ENCODE data around the gene PREB.

The PREB gene

GRCh38 chr2:27152102-27152795 lies 17.8 kb upstream of the PREB start:
- DNase-seq (ENCODE audit: low spot score): no peak

- DNase-seq (ENCODE audit: low spot score): no peak
Measured at GRCh38 chr2:27150639-27151230, 16.3 kb upstream of the PREB start.

DNA sequence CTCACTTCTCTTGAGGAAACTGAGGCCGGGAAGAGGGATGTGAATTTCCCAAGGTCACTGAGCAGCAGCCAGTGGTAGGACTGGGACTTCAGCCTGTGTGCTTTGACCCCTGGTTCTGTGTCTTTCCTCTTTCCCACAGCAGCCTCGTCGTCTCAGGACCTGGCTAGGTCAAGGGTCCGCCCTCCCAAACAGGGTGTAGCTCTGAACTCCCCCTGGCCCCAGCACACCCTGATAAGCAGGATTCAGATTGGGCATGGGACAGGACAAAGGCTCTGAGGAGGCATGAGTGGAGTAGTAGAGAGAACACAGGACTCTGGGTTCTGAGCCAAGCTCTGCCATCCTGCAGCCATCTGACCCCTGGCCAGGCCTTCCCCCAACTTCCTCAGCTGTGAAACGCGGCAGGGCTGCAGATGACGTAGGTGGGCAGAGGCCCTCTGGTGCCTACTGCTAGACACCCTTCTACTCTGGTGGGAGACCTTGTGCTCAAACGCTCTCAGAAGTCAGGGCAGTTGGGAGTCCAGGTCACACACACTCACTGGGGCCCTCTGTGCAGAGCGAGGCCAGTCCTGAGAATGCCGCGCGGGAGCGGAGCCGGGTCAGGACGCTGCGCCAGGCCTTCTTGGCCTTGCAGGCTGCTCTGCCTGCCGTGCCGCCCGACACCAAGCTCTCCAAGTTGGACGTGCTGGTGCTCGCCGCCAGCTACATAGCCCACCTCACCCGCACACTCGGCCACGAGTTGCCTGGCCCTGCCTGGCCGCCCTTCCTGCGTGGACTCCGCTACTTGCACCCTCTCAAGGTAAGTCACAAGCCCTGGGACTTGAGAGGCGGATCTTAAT lies 15.4 kb upstream of the PREB start:
- DNase-seq (ENCODE audit: low spot score): no peak

- no peak for DNase-seq (ENCODE audit: low spot score)
Measured at GRCh38 chr2:27148801-27149439, 14.5 kb upstream of the PREB start, which contains the start of gene TCF23. TCF23 (plus strand) TSS chr2:27149004; CDS start chr2:27149134, 130 bp downstream.

DNA sequence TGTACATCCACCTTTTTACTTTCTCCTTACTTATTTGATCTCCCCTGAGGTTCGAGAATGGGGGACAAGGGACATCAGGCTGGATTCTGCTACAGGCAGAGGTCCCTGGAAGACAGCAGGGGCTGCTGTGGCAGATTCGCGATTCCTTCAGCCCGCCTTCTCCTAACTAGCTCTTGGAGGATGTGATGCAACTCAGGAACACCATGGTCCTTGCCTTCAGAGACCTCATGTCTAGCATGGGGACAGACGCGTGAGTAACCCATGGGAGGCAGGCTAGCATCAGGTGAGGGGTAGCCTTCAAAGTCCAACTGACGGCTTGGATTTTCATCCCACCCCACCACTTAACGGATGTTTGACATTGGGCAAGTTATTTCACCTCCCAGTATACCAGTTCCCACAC lies 13.5 kb upstream of the PREB start:
- no peak for DNase-seq (ENCODE audit: low spot score)

- no peak for DNase-seq (ENCODE audit: low spot score)
Measured at GRCh38 chr2:27145682-27146081, 11.2 kb upstream of the PREB start.

DNA sequence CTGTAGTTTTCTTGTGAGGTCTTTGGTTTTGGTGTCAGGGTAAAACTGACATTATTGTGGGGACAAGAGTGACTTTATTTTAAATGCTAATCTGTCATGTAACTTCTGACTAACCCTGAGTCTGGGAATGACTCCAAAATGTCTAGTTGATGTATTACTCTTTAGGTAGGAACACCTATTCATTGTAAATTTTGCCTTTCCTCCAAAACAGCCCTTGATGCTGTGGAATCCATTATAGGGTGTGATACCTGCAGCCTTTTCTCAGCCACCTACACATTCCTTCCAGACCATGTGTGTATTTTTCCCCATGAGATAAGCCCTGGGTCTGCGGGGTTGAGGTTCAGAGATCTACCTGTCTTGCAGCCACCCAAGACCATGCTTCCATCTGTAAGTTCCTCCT lies 8.8 kb upstream of the PREB start:
- DNase-seq (ENCODE audit: low spot score): no peak

- no peak for DNase-seq (ENCODE audit: low spot score)
Measured at GRCh38 chr2:27139310-27139709, 4.9 kb upstream of the PREB start, which contains the start of gene PRR30. PRR30 (minus strand) TSS chr2:27139410; CDS start chr2:27138329, 1,081 bp downstream.

DNA sequence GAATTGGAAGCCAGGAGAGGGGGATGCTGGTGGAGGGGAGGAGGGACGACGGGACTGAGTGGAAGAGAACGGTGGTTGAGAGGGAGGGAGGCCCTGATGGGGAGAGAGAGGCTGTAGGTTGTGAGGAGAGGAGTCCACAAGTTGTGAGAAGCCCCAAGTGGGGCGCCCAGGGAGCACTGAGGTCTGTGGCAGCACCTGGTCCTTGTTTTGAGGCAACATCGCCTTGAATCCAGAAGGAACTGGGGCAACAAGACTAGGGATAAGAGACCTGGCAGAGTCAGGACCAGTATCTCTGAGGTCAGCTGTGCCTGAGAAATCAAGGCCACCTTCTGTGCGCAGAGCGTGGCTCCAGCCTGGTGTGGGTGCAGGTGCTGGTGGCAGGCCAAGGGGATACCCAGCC lies 3.7 kb upstream of the PREB start:
- DNase-seq (ENCODE audit: low spot score): no peak

- no peak for DNase-seq (ENCODE audit: low spot score)
Measured at GRCh38 chr2:27137322-27137935, 3.0 kb upstream of the PREB start.

DNA sequence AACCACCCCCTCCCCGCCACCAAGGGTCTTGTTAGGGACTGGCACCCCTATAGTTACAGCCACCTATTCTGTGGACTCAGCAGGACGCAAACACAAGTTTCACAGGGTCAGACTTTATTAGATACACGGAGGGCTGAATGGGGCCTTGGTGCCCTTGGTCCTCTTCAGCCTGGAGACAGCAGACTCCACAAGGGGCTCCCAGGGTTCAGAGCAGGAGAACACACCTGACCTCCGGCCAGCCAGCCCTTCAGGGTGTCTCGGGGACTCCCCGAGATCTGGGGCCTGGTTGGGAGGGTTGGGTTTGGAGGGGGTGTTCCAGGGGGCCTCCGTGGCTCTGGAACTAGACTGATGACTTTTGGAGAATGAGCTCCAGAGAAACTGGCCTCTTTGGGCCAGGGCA lies 2.3 kb upstream of the PREB start:
- DNase-seq (ENCODE audit: low spot score): no peak

DNA sequence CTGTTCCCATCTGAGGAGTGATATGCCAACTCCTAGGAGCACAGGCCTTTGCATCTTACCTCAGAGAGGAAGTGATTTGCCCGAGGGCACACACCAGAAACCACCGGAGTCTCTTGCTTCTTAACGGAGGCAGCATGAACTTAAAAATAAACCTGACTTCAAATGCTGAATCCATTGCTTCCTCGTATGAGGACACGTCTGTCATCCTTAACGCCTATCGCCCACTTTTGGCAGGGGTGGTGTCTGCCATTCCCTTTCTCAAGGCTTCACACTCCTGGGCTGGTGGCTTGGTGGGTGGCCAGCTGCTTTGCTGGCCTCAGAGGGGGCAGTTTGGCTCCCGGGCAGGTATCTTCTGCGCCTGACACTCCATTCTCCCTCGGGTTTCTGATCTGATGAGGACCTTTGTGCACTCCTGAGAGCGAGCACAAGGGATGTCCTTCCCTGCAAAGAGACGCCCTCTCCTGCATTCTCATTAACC lies 1.1 kb upstream of the PREB start:
- peak; percentile 6 for DNase-seq (ENCODE audit: low spot score)

DNA sequence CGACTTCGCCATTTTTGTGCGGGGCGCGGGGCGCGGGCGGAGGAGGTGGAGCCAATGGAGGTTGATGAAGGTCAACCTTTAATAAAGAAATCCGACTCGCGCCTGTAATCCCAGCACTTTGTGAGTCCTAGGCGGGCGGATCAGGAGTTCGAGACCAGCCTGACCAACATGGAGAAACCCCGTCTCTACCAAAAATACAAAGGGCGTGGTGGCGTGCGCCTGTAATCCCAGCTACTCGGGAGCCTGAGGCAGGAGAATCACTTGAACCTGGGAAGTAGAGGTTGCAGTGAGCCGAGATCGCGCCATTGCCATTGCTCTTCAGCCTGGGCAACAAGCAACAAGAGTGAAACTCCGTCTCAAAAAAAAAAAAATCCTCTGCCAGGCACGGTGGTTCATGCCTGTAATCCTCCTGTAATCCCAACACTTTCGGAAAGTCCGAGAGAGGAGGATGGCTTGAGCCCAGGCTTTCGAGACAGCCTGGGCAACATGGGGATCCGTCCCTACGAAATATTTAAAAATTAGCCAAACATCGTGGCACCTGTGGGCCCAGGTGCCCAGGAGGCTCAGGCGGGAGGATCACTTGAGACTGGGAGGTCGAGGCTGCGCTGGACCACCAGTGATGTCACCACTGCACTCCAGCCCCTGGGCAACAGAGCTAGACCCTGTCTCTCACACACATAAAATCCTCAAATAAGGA lies 493 bp upstream of the PREB start:
- DNase-seq (ENCODE audit: low spot score): peak; percentile 1

DNA sequence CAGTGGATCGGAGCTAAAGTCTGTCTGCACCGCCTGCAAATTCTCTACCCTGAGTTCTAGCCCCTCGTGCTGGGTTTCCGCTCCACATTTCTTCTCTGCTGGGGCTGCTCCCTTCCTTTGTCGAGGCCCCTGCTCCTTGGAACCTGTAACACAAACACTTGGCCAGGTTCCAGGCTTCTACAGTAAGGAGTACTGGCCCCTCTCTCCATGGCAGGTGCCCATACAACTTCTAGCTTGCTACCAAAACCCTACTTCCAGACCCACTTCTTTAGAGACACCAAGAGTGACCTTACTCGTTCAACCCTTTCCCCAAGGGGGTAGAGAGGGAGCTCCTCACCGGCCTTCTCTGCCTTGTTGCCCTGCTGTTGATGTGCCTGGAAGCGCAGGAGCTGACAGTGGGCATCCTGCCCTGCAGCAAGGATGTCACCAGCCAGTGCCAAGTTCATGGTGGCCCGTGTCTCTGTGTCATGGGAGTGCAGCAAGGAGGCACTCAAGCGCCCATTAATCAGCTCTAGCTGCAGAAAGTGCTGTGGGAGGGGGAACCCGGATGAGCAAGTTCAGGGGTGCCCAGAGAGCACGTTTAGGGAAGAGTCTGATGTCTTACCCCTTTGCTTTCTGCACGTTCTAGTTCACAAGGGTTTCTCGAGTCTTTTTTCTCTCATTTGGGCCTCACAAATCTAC lies 1.1 kb downstream of the PREB start:
- no peak for DNase-seq (ENCODE audit: low spot score)

DNA sequence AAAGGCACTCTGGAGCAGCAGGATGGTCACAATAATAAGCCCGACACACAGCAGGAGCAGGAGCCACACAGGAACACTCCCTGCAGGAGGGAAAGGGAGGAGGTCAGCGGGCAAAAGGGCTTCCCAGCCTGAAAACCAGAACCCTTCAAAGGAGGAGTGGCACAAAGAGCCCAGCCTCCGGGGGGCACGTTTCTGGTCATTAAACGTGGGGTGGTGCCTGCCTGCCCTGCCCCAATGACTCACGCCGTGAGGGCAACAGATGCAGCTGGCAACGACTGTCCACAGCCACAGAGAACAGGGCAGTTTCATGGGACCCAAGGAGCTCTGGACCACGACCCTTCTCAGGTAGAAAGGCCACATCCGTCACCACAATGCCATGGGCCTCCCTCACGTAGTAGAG lies 3.0 kb downstream of the PREB start:
- DNase-seq (ENCODE audit: low spot score): no peak

DNA sequence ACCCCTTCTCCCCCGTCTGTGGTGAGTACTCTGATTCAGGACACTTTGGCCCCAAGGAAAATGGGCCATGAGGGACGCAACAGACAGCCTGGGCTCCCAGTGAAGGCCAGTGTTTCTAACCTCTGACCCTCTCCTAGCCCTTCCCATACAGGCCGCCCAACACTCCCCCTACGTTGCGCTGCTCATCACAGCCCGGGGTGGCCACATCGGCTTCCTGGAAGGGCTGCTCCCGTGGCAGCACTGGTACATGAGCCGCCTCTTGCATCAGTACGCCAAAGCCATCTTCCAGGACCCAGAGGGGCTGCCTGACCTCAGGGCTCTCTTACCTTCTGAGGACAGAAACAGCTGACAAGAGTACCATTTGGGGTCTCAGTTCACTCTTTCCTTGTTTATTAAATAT lies 4.0 kb downstream of the PREB start:
- no peak for DNase-seq (ENCODE audit: low spot score)

DNA sequence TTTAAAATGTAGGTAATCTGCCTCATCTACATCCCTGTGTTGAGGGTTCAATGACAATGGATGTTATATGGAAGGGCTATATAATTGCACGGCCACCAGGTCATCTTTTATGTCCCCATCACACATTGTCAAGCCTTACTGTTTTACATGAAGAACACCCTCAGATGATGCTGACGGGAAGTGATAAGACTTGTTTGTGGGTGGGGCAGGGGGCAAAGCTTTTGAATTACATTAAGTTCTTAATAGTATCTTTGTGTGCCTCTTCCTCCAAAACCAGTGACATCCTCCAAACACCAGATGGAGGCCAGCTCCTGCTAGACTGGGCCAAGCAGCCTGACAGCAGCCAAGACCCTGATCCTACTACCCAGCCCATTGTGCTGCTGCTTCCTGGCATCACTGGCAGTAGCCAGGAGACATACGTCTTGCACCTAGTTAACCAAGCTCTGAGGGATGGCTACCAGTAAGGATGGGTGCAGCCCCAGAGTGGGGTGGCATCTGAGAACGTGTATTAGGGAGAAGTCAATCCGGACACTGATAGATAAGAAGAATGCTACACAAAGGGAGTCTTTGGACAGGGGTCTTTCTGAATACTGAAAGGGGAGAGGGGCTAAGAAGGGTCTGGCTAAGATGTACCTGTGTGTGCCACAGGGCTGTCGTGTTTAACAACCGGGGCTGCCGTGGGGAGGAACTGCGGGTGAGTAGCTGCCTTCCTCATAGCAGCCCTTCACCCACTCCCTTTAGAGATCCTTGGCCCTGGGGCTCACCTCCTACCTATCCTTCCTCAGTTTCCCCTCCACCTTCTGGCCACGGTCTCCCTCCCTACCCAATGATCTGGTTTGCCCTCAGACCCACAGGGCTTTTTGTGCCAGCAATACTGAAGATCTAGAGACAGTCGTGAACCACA lies 5.5 kb downstream of the PREB start:
- DNase-seq (ENCODE audit: low spot score): no peak

DNA sequence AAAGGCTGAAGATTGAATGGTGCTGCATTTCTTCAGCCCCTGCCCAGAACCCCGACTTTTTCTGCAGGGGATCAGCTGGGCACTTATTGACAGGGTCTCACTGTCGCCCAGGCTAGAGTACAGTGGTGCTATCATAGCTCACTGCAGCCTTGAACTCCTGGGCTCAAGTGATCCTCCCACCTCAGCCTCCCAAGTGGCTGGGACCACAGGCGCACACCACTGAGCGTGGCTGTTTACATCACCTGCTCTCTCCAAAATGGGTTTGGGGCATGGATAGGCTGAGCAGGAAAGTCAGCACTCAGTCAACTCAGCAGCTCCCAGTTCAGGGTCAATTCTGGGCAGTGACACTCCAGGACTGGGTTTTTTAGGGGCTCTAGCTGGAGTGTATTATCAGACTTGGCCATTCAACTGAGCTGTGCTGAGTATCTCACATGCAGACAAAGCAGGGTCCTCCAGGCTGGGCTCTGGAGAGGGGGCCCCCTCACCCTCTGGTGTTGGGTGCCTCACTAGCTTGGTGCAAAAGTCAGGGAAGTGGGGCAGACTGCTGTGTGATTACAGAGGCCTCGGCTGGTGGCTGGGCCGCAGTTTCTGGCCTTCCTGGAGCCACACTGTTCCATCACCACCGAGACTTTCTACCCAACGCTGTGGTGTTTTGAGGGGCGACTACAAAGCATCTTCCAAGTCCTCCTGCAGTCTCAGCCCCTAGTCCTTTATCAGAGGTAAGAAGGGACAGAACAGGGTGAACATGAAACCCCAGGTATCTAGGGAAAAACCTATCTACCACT lies 6.4 kb downstream of the PREB start:
- DNase-seq (ENCODE audit: low spot score): no peak

DNA sequence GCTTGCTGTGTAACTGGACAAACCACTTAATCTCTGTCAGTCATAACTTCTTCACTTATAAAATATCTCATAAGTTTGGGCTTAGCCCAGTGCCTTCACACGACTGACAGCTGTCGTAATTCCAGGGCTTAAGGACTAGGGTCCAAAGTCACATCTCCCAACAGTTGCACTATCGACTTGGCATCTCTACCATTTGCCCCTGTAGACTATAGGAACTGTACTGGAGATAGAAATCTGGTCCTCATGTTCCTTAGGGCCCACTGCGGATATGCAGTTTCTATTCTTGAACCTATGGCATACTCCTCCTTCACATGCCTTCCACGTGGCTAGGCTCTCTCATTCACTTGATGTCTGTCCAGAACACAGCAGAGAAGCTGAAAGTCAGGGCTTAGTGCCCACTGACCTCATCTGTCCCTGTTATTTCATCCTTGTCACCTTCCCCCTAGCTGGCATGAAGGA lies 8.2 kb downstream of the PREB start:
- DNase-seq (ENCODE audit: low spot score): no peak

Measured in D341Med (cell line).